Measurements from ENCODE around the gene MIF. TPM values are rescaled to one million over a fixed set of nuclear protein-coding genes. Genes with fewer than 3 reads are reported as not detected.
A peak's percentile ranks its signal among the peaks of the same experiment; 100 is the strongest.

MIF gene
- total RNA-seq, 2 experiments from 2014 or later: 1,202 to 1,440 TPM

DNA sequence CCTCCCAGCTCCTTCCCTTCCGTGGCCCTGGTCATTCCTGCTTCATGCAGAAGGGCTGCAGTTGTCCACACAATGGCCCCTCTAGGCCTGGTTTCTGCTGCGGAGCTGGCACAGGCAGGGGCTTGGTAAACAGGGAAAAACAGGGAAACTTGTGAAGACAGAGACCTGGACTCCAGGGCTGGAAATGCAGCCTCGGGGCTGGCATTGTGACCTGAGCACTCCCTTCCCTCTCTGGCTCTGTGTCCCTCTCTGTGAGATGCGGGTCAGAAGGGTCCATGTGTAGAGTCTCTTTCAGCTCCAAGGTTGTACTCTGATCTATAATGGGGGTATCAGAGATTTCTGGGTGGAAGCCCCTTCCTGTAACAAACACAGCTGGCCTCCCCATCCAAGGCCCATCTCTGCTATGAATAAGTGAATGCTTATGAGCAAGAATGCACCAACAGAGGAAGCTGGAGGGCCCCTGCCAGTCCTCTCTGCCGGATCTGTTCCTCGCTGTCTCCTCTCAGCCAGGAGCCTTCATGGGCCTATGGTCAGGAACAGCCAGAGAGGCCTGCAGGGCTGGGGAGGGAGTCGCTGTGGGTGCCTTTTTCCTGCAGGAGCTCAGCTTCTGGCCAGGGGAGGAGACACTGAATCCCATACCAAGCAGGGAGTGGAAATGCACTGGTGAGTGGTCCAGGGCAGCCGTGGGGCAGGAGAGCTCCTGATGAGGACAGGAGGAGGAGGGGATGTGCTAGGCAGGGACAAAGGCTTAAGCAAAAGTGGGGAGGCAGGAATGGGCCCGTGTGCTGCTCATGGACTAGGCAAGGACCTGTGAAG lies 48.7 kb upstream of the MIF start:
- peak overlapping the region; percentile 21 for H3K4me3 ChIP-seq (ENCODE audit: low read depth, low read length, poor library complexity, severe bottlenecking)
- peaks cover 81% of the 10 kb centered on the region for H3K4me1 ChIP-seq (ENCODE audit: insufficient read depth, low read length, poor library complexity, severe bottlenecking)
- POLR2A ChIA-PET: interaction anchor here (0.8 to 3.7 kb wide), 11 partner anchors 12 to 93 kb away, joined by 3 to 43 read pairs (median 7); partner anchors contain the start of genes MIF, MMP11, SLC2A11 and VPREB3
- peak overlapping the region; percentile 82 for H3K27ac ChIP-seq (ENCODE audit: low read depth, low read length, poor library complexity, severe bottlenecking)
- peak overlapping the region; percentile 25; the same call in 1 of the 2 replicates for H2AFZ ChIP-seq (ENCODE audit: low read length)
- TF ChIP-seq EZH2phosphoT487 (IDR thresholded peaks at IDR 0.05; ENCODE audit: borderline replicate concordance, low read depth, low read length): no peak
- TF ChIP-seq, protein P1, sequence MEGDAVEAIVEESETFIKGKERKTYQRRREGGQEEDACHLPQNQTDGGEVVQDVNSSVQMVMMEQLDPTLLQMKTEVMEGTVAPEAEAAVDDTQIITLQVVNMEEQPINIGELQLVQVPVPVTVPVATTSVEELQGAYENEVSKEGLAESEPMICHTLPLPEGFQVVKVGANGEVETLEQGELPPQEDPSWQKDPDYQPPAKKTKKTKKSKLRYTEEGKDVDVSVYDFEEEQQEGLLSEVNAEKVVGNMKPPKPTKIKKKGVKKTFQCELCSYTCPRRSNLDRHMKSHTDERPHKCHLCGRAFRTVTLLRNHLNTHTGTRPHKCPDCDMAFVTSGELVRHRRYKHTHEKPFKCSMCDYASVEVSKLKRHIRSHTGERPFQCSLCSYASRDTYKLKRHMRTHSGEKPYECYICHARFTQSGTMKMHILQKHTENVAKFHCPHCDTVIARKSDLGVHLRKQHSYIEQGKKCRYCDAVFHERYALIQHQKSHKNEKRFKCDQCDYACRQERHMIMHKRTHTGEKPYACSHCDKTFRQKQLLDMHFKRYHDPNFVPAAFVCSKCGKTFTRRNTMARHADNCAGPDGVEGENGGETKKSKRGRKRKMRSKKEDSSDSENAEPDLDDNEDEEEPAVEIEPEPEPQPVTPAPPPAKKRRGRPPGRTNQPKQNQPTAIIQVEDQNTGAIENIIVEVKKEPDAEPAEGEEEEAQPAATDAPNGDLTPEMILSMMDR (conservative IDR thresholded peaks at IDR 0.05; ENCODE audit: low read length): no peak
- BruUV-seq (replicated peaks): no TSS peak
- peak; percentile 39 for DNase-seq (ENCODE audit: low spot score)
- no peaks in the 10 kb centered on the region for H4K20me1 ChIP-seq (ENCODE audit: insufficient read depth, low read length)
- no peaks in the 10 kb centered on the region for H3K9me3 ChIP-seq (ENCODE audit: low read length)
- no peaks in the 10 kb centered on the region for H3K9me2 ChIP-seq (ENCODE audit: insufficient read depth, low read length)
- intact Hi-C loops (cut with micrococcal nuclease; ENCODE audit: unreplicated experiment): loop anchor here (5.0 kb wide), 2 partner anchors 93 to 218 kb away; partner anchors contain the start of genes VPREB3 and ZNF70
- CTCF ChIA-PET (ENCODE audit: unreplicated experiment): interaction anchor here (0.6 to 1.7 kb wide), 7 partner anchors 12 to 710 kb away, joined by 3 to 7 read pairs (median 4); partner anchors contain the start of gene SLC2A11
- H3K79me2 ChIP-seq (ENCODE audit: insufficient read depth, low read depth, low read length): no peaks in the 10 kb centered on the region
- peak overlapping the region; percentile 76 for H3K4me2 ChIP-seq (ENCODE audit: low read length)
- no peaks in the 10 kb centered on the region for H3K36me3 ChIP-seq (ENCODE audit: insufficient read depth, low read length)

DNA sequence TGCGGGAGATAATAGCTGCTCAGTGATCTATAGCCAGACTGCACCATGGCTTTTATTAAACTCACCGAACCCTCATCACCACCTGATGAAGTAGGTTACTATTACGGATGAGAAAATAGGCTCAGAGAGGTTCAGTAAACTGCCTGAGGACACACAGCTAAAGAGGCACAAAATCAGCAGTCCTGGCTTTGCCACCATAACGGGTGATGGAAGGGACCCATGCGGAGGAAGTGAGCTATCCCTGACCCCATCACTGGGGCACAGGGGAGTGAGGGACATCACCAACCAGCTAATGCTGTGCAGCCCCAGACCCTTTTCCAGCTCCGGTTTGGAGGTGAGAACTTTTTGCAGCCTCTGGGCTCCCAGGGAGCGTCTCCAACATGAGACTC lies 48.1 kb upstream of the MIF start:
- Histone ChIP-seq H3K36me3 (ENCODE audit: insufficient read depth, low read length) (no peaks in the 10 kb centered on the region), H3K4me3 (ENCODE audit: low read depth, low read length, poor library complexity, severe bottlenecking) (peak overlapping the region; percentile 7), H3K4me1 (ENCODE audit: insufficient read depth, low read length, poor library complexity, severe bottlenecking) (peaks cover 87% of the 10 kb centered on the region), H3K9me3 (ENCODE audit: low read length) (no peaks in the 10 kb centered on the region), H4K20me1 (ENCODE audit: insufficient read depth, low read length) (no peaks in the 10 kb centered on the region), H3K79me2 (ENCODE audit: insufficient read depth, low read depth, low read length) (no peaks in the 10 kb centered on the region), H3K27ac (ENCODE audit: low read depth, low read length, poor library complexity, severe bottlenecking) (peak overlapping the region; percentile 82), H3K9me2 (ENCODE audit: insufficient read depth, low read length) (no peaks in the 10 kb centered on the region), H2AFZ (ENCODE audit: low read length) (peak overlapping the region; percentile 48; the same call in 1 of the 2 replicates), H3K4me2 (ENCODE audit: low read length) (peak overlapping the region; percentile 76)
- intact Hi-C loops (cut with micrococcal nuclease; ENCODE audit: unreplicated experiment): loop anchor here (5.0 kb wide), 2 partner anchors 94 to 219 kb away; partner anchors contain the start of genes VPREB3 and ZNF70
- no TSS peak for BruUV-seq (replicated peaks)
- ChIA-PET POLR2A (interaction anchor here (0.8 to 3.7 kb wide), 10 partner anchors 12 to 94 kb away, joined by 3 to 43 read pairs (median 6); partner anchors contain the start of genes MIF, MMP11, SLC2A11 and VPREB3), CTCF (ENCODE audit: unreplicated experiment) (interaction anchor here (0.6 to 1.7 kb wide), 4 partner anchors 11 to 159 kb away, joined by 3 to 5 read pairs (median 4); partner anchors contain the start of gene SLC2A11)
- no peak for TF ChIP-seq EZH2phosphoT487 (IDR thresholded peaks at IDR 0.05; ENCODE audit: borderline replicate concordance, low read depth, low read length)
- TF ChIP-seq, protein P1 (conservative IDR thresholded peaks at IDR 0.05; ENCODE audit: low read length): no peak
- no peak for DNase-seq (ENCODE audit: low spot score)

Measured in OCI-LY7 (cell line).